Mononuclear cell (primary cell): Measurements from ENCODE around the gene CMTM7. TPM values are rescaled to one million over a fixed set of nuclear protein-coding genes. Genes with fewer than 3 reads are reported as not detected.
"Not testable (repeated sequence)": the region's sequence is repeated elsewhere in the genome, so short reads cannot be mapped to it uniquely, and the experiment has no call there.

Source experiments
- H3K27me3 ChIP-seq: 2 replicates; pipeline ENCODE4 v1.6.0; 2011; ENCODE audit warnings: low read length, control low read depth; ENCODE audit not compliant: insufficient read depth
- H3K4me1 ChIP-seq: 2 replicates; pipeline ENCODE4 v1.5.1; 2011; ENCODE audit warnings: mild to moderate bottlenecking, low read length, control low read depth; ENCODE audit not compliant: insufficient read depth
- H3K4me3 ChIP-seq: 2 replicates; pipeline ENCODE4 v1.5.1; 2011; ENCODE audit warnings: mild to moderate bottlenecking, low read length, moderate library complexity
- H3K9me3 ChIP-seq: 2 replicates; pipeline ENCODE4 v1.5.1; 2011; ENCODE audit warnings: low read depth, mild to moderate bottlenecking, control low read depth, low read length
- total RNA-seq: library from RNA; depleted of rRNA; stranded (reverse); fragments of >200 nt; gene quantifications from one replicate; pipeline ENCODE4 v1.2.3, GENCODE V29; 2012

CMTM7 gene
- total RNA-seq, 1 donor = 17.0 TPM

- no peak overlapping the region for H3K4me3 ChIP-seq
- H3K27me3 ChIP-seq = no peaks in the 10 kb centered on the region
- H3K4me1 ChIP-seq = peaks cover 36% of the 10 kb centered on the region
- H3K9me3 ChIP-seq = no peaks in the 10 kb centered on the region
Observed at GRCh38 chr3:32452009-32452408, 60.4 kb downstream of the CMTM7 start.

DNA sequence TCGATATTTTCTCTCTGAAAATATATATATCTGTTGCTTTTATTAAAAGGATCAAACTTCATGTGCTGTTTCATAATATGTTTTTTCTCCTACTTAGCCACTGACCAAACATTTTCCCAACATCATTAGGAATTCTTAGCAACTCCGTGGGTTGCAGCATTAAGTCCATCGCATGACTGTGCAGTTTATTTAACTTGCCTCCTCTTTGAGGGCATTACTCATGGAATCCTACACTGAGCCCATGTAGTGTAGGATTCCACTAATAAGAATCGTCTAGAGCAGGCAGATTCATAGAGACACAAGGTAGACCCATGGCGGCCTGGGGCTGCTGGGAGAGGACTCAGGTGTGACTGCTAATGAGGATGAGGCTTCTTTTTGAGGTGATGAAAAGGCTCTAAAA, 61.7 kb downstream of the CMTM7 start:
- no peak overlapping the region for H3K4me3 ChIP-seq
- no peaks in the 10 kb centered on the region for H3K9me3 ChIP-seq
- H3K27me3 ChIP-seq = no peaks in the 10 kb centered on the region
- peaks cover 45% of the 10 kb centered on the region for H3K4me1 ChIP-seq

DNA sequence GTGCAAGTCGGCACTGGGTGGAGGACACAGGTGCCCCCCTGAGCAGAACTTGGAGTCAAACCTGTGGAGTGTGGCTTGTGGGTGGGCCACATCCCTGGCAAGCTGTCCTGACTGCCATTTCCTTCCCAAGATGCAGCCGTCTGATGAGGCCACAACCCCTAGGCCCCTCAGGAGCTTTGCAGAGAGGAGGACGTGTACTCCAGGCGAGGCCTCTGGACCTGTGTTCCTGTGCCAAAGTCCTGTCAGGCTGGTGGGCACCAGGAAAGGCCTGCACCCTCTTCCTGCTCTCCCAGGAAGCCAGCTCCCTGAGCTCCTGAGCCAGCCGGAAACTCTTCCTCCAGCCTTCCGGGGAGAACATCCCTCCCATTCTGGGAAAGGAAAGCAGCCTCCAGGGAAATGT, 62.5 kb downstream of the CMTM7 start:
- Histone ChIP-seq H3K4me3 (no peak overlapping the region), H3K4me1 (peaks cover 45% of the 10 kb centered on the region), H3K27me3 (no peaks in the 10 kb centered on the region), H3K9me3 (no peaks in the 10 kb centered on the region)

GRCh38 chr3:32454731-32455608, 63.3 kb downstream of the CMTM7 start:
- no peaks in the 10 kb centered on the region for H3K27me3 ChIP-seq
- H3K4me1 ChIP-seq = peaks cover 52% of the 10 kb centered on the region
- H3K9me3 ChIP-seq = no peaks in the 10 kb centered on the region
- no peak overlapping the region for H3K4me3 ChIP-seq

GRCh38 chr3:32455609-32456428, 64.2 kb downstream of the CMTM7 start:
- Histone ChIP-seq H3K9me3 (no peaks in the 10 kb centered on the region), H3K4me1 (peaks cover 60% of the 10 kb centered on the region), H3K4me3 (no peak overlapping the region), H3K27me3 (no peaks in the 10 kb centered on the region)

GRCh38 chr3:32456429-32457130, 64.9 kb downstream of the CMTM7 start:
- Histone ChIP-seq H3K27me3 (no peaks in the 10 kb centered on the region), H3K4me1 (peaks cover 66% of the 10 kb centered on the region), H3K4me3 (no peak overlapping the region), H3K9me3 (no peaks in the 10 kb centered on the region)

GRCh38 chr3:32457971-32458471, 66.4 kb downstream of the CMTM7 start:
- H3K4me1 ChIP-seq = peaks cover 74% of the 10 kb centered on the region

DNA sequence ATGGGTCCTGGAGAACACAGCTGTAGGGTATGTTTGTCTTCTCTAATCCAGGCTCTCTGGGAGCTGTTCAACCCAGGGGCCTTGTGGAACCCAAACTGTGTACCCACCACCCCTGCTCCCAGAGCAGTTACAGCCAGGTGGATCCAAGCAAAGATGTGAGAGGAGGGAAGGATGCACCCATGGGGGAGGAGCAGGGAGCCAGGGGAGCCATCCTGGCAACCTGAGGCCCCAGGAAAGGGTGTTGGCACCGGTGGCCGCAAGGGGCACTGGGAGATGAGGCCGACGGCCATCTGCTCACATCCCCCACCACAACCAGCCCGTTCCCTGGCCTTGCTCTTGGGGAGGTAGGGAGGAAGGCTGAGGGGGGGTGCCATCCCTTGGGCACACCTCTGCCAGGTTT, 67.8 kb downstream of the CMTM7 start:
- H3K9me3 ChIP-seq = no peaks in the 10 kb centered on the region
- no peaks in the 10 kb centered on the region for H3K27me3 ChIP-seq
- peaks cover 76% of the 10 kb centered on the region for H3K4me1 ChIP-seq
- no peak overlapping the region for H3K4me3 ChIP-seq

More at GRCh38 chr3:32457971-32458471, 66.4 kb downstream of the CMTM7 start:
- H3K27me3 ChIP-seq = no peaks in the 10 kb centered on the region
- H3K4me3 ChIP-seq = no peak overlapping the region
- no peaks in the 10 kb centered on the region for H3K9me3 ChIP-seq

- Histone ChIP-seq H3K27me3 (no peaks in the 10 kb centered on the region), H3K4me1 (peaks cover 71% of the 10 kb centered on the region), H3K9me3 (no peaks in the 10 kb centered on the region), H3K4me3 (no peak overlapping the region)
Observed at GRCh38 chr3:32460031-32460749, 68.5 kb downstream of the CMTM7 start.

GRCh38 chr3:32460817-32461496, 69.3 kb downstream of the CMTM7 start:
- not testable (repeated sequence) for H3K9me3 ChIP-seq, H3K27me3 ChIP-seq, H3K4me3 ChIP-seq
- H3K4me1 ChIP-seq = peaks cover 64% of the 10 kb centered on the region

GRCh38 chr3:32462191-32462986, 70.7 kb downstream of the CMTM7 start:
- H3K4me3 ChIP-seq = not testable (repeated sequence)
- H3K4me1 ChIP-seq = peaks cover 55% of the 10 kb centered on the region

GRCh38 chr3:32463415-32463814, 71.8 kb downstream of the CMTM7 start:
- not testable (repeated sequence) for H3K27me3 ChIP-seq, H3K9me3 ChIP-seq, H3K4me3 ChIP-seq
- peaks cover 55% of the 10 kb centered on the region for H3K4me1 ChIP-seq

More at GRCh38 chr3:32462191-32462986, 70.7 kb downstream of the CMTM7 start:
- H3K27me3 ChIP-seq, H3K9me3 ChIP-seq: not testable (repeated sequence)

GRCh38 chr3:32464726-32465125, 73.1 kb downstream of the CMTM7 start:
- not testable (repeated sequence) for H3K9me3 ChIP-seq, H3K4me3 ChIP-seq, H3K27me3 ChIP-seq
- peaks cover 42% of the 10 kb centered on the region for H3K4me1 ChIP-seq
